ENCODE measurements around the gene ARHGEF28. TPM values are rescaled to one million over a fixed set of nuclear protein-coding genes. Genes with fewer than 3 reads are reported as not detected.

Gene ARHGEF28
- total and polyA plus RNA-seq, 10 of the 15 experiments (the other 5 are each of a cell fraction or from before 2014, with no cell fraction given) = 0.10 to 0.72 (median 0.22) TPM; not detected in 2

DNA sequence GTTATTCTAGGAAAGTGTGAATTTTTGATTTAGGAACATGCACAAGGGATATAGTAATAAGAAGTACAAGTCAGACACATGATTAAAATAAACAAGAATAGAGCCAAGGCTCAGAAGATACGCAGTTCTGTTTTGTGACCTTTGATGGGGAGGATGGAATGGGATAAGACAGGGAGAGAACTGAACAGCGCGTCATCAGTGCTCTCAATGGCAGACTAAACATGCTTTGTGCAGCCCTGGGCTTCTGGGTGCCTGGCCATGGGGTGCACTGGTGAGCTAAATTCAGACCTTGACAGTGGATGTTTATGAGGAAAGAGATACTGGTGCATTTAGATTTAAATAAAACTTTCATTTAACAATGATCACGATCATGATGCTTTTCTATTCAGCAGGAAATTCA is 309.7 kb downstream of the ARHGEF28 start:
- ChIA-PET RAD21 (ENCODE audit: unreplicated experiment) (no interaction called here), CTCF (no interaction called here), SMC1A (ENCODE audit: uncharacterized antibody, unreplicated experiment) (no interaction called here), POLR2A (no interaction called here)
- Histone ChIP-seq H4K20me1 (ENCODE audit: control insufficient read depth, insufficient read depth) (no peaks in the 10 kb centered on the region), H3K27me3 (replicated peaks in 1 of 2; ENCODE audit: control insufficient read depth in 2 of 2, insufficient read depth in 2 of 2, low read length in 1 of 2) (no peaks in the 10 kb centered on the region; a peak in 1 of 4 replicates), H2AFZ (ENCODE audit: control insufficient read depth, low read depth, low read length) (no peak overlapping the region), H3K36me3 (ENCODE audit: control insufficient read depth in 2 of 2, insufficient read depth in 2 of 2, low read length in 1 of 2) (no peaks in the 10 kb centered on the region), H3K9me3 (replicated peaks; ENCODE audit: control insufficient read depth, insufficient read depth, low read length) (no peaks in the 10 kb centered on the region), H3K4me3 (no peak overlapping the region), H3K79me2 (ENCODE audit: control insufficient read depth, insufficient read depth, low read length) (no peaks in the 10 kb centered on the region), H3K27ac (ENCODE audit: control insufficient read depth, insufficient read depth) (no peak overlapping the region), H3K4me2 (ENCODE audit: control insufficient read depth, insufficient read depth) (no peak overlapping the region), H3K9ac (ENCODE audit: control insufficient read depth, insufficient read depth, low read length) (no peak overlapping the region), H3K4me1 (ENCODE audit: control insufficient read depth, insufficient read depth, low read length) (no peaks in the 10 kb centered on the region)
- no peak for TF ChIP-seq KAT2A (conservative IDR thresholded peaks at IDR 0.05; ENCODE audit: control insufficient read depth, low read depth, low read length)
- TF ChIP-seq SUPT20H (IDR thresholded peaks at IDR 0.05; ENCODE audit: borderline replicate concordance, control insufficient read depth, low read depth, low read length) = no peak
- no peak for TF ChIP-seq POLR2A (IDR thresholded peaks at IDR 0.05; ENCODE audit: low read depth, low read length)
- TF ChIP-seq, protein P1, sequence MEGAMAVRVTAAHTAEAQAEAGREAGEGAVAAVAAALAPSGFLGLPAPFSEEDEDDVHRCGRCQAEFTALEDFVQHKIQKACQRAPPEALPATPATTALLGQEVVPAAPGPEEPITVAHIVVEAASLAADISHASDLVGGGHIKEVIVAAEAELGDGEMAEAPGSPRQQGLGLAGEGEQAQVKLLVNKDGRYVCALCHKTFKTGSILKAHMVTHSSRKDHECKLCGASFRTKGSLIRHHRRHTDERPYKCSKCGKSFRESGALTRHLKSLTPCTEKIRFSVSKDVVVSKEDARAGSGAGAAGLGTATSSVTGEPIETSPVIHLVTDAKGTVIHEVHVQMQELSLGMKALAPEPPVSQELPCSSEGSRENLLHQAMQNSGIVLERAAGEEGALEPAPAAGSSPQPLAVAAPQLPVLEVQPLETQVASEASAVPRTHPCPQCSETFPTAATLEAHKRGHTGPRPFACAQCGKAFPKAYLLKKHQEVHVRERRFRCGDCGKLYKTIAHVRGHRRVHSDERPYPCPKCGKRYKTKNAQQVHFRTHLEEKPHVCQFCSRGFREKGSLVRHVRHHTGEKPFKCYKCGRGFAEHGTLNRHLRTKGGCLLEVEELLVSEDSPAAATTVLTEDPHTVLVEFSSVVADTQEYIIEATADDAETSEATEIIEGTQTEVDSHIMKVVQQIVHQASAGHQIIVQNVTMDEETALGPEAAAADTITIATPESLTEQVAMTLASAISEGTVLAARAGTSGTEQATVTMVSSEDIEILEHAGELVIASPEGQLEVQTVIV (IDR thresholded peaks at IDR 0.05; ENCODE audit: borderline replicate concordance, partially characterized antibody) = no peak
- TF ChIP-seq TAF1 (IDR thresholded peaks at IDR 0.05; ENCODE audit: borderline replicate concordance, low read depth, low read length) = no peak
- TF ChIP-seq, protein P2, sequence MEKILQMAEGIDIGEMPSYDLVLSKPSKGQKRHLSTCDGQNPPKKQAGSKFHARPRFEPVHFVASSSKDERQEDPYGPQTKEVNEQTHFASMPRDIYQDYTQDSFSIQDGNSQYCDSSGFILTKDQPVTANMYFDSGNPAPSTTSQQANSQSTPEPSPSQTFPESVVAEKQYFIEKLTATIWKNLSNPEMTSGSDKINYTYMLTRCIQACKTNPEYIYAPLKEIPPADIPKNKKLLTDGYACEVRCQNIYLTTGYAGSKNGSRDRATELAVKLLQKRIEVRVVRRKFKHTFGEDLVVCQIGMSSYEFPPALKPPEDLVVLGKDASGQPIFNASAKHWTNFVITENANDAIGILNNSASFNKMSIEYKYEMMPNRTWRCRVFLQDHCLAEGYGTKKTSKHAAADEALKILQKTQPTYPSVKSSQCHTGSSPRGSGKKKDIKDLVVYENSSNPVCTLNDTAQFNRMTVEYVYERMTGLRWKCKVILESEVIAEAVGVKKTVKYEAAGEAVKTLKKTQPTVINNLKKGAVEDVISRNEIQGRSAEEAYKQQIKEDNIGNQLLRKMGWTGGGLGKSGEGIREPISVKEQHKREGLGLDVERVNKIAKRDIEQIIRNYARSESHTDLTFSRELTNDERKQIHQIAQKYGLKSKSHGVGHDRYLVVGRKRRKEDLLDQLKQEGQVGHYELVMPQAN (conservative IDR thresholded peaks at IDR 0.05) = no peak
- TF ChIP-seq SIX5 (IDR thresholded peaks at IDR 0.05; ENCODE audit: low read depth, low read length, severe bottlenecking) = no peak
- TF ChIP-seq STAT3 (IDR thresholded peaks at IDR 0.05; ENCODE audit: low read depth, low read length) = no peak
- 47% methylated on average over 4 of the region's 4 CpGs for WGBS (ENCODE audit: insufficient coverage, insufficient replicate concordance, low lambda C conversion rate, missing lambda C conversion rate)
- in situ Hi-C loops (cut with MboI) = no loop called here
- no peak for ATAC-seq
- intact Hi-C loops (cut with micrococcal nuclease; ENCODE audit: unreplicated experiment) = no loop called here
- no peak for DNase-seq (ENCODE audit: low read depth, low spot score)
- FAIRE-seq = no peak
- BruUV-seq (replicated peaks) = no TSS peak

Data from GM12878 (cell line).